Fibroblast of skin of left quadriceps (primary cell): Measurements from ENCODE around the gene MYO10.

Source experiments
- DNase-seq, 2 experiments: peaks; one replicate each; pipeline ENCODE4 v3.0.0-alpha.2; 2013; ENCODE audit warnings: low read depth in 2 of 2

Gene MYO10

GRCh38 chr5:16943846-16944678, 8.0 kb upstream of the MYO10 start:
- no peak for DNase-seq

GRCh38 chr5:16937503-16938161, 1.5 kb upstream of the MYO10 start:
- no peak for DNase-seq

- DNase-seq: no peak
These were observed 926 bp upstream of the MYO10 start for GRCh38 chr5:16936989-16937438.

- no peak for DNase-seq
These were observed 598 bp downstream of the MYO10 start for GRCh38 chr5:16935231-16936149.

GRCh38 chr5:16934677-16935153, 1.4 kb downstream of the MYO10 start:
- DNase-seq: no peak

GRCh38 chr5:16934123-16934522, 2.0 kb downstream of the MYO10 start:
- peak in 1 of 2 experiments; percentile 62 for DNase-seq

- no peak for DNase-seq
These were observed 2.8 kb downstream of the MYO10 start for GRCh38 chr5:16933337-16933736.

GRCh38 chr5:16932401-16932800, 3.7 kb downstream of the MYO10 start:
- no peak for DNase-seq

- DNase-seq: no peak
These were observed 4.6 kb downstream of the MYO10 start for GRCh38 chr5:16931334-16932110.

- DNase-seq: no peak
These were observed 5.6 kb downstream of the MYO10 start for GRCh38 chr5:16930496-16930895.

GRCh38 chr5:16929831-16930230, 6.3 kb downstream of the MYO10 start:
- no peak for DNase-seq

- DNase-seq: no peak
These were observed 6.7 kb downstream of the MYO10 start for GRCh38 chr5:16929347-16929746.

- no peak for DNase-seq
These were observed 8.5 kb downstream of the MYO10 start for GRCh38 chr5:16927613-16928012.

GRCh38 chr5:16926417-16926816, 9.7 kb downstream of the MYO10 start:
- no peak for DNase-seq

- no peak for DNase-seq
These were observed 11.9 kb downstream of the MYO10 start for GRCh38 chr5:16924206-16924605.

- no peak for DNase-seq
These were observed 13.7 kb downstream of the MYO10 start for GRCh38 chr5:16922430-16922829.

- no peak for DNase-seq
These were observed 14.9 kb downstream of the MYO10 start for GRCh38 chr5:16921211-16921610.

GRCh38 chr5:16920109-16920816, 15.8 kb downstream of the MYO10 start:
- no peak for DNase-seq

- no peak for DNase-seq
These were observed 17.0 kb downstream of the MYO10 start for GRCh38 chr5:16918891-16919671.

GRCh38 chr5:16918156-16918555, 17.9 kb downstream of the MYO10 start:
- DNase-seq: no peak
